Stimulated activated CD8-positive, alpha-beta memory T cell treated with anti-CD3 and anti-CD28 coated beads, Interleukin-4, amount 100 ng/mL, for 1 hour (primary cell): ENCODE results near the gene OVOL3.
A peak's percentile ranks its signal among the peaks of the same experiment; 100 is the strongest.

Source experiments
- DNase-seq, 2 donors: peaks; one replicate each; pipeline ENCODE4 v3.0.0-alpha.2; 2020; ENCODE audit warnings: low read depth in 2 of 2, low spot score in 1 of 2

The OVOL3 gene

DNA sequence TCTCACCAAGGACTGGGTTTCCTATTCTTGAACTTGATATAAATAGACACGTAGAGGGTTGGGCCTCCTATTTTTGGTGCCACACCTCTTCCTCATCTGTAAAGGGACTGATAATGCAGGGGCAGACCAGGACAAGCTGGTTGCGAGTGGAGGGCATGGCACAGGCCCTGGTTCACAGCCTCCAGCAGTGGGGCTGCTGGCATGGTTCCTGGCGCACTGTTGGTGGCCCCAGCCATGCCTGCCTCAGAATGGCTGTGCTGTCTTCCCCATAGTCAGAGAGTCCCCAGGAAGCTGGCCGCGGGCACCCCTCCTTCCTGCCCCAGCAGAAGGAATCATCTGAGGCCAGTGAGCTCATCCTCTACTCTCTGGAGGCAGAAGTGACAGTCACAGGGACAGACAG, 10.5 kb upstream of the OVOL3 start:
- DNase-seq: no peak

DNA sequence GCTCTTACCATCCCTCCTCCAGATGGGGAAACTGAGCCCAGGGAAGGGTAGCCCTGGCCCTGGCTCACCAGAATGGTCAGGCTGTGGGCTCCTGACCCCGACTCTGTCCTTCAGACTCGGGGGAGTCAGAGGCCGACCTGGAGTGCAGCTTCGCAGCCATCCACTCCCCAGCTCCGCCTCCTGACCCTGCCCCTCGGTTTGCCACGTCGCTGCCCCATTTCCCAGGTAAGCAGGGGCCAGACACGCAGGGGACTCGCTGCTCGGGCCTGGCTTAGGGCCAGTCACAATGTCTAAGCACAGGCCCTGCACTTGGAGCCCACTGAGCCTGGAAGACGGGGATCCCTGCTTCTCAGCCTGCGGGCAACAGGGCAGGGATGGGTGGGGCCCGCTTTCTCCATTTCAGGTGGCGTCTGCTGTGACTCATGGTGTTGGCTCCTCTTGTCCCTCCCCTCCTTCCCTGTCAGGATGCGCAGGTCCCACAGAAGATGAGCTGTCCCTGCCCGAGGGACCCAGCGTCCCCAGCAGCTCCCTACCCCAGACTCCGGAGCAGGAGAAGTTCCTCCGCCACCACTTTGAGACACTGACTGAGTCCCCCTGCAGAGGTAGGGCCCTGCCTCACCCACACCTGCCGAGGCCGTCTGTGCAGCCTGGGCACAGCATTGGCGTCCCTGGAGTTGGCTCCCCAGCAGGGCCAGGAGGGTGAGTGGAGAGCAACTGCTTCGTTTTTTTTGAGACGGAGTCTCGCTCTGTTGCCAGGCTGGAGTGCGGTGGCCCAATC, 9.2 kb upstream of the OVOL3 start:
- DNase-seq: no peak

DNA sequence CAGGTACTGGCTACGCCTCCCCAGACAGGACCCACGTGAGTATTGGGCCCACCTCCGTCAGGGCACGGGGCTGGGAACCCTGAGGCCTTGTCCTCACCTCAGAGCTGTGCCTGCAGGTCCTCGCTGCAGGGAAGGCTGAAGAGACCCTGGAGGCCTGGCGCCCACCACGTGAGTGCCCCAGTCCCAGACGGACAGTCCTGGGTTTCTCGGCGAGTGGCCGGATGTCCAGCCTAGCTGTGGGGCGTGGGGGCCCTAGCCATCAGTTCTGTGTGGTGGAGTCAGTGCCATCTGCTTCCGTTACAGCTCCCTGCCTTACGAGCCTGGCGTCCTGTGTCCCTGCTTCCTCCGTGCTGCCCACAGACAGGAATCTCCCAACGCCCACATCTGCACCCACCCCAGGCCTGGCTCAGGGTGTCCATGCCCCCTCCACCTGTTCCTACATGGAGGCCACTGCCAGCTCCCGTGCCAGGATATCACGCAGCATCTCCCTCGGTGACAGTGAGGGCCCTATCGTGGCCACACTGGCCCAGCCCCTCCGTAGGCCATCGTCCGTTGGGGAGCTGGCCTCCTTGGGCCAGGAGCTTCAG, 7.8 kb upstream of the OVOL3 start:
- no peak for DNase-seq

DNA sequence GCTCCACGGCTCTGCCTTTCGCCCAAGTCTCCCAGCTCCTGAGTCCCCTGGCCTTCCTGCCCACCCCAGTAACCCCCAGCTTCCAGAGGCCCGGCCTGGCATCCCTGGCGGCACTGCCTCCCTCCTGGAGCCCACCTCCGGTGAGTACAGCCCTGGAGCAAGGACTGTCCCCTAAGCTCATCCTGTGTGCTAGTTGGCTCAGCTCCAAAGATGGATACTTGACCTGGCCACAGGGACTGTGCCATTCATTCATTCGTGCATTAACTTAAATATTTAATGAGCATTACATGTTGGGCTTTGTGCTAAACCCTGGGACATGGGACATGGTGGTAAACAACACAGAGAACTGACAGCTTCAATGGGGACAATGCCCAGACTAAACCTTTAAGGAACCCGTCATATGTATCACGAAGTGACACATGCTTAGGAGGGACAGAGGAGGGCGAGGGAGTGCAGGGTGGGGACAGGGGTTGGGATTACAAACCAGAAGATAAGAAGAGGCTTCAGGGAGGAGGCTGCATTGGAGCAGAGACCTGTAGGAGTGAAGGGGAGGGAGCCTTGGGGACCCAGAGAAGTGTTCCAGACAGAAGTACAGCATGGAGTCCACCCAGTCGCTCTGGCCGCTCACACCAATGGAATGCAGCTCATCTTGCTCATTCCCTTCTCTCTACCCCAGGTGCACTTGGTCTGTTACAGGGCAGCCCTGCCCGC, 6.9 kb upstream of the OVOL3 start:
- no peak for DNase-seq

DNA sequence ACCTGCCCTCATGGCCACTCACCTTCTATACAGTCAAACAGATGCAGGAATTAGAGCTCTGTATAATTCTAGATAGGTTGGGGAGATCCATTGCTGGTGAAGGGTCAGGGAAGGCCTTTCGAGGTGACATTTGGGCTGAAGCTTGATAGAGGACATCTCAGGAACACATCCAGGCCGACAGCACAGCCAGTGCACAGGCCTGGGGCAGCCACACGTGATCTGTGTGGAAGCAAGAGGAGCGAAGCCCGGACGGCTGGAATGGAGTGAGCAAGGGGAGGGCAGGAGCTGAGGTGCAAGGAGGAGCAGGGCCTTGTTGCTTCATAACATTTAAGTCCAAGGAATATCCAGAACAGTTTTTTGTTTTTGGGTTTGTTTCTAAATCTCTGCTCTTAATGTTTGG, 4.5 kb upstream of the OVOL3 start:
- DNase-seq: no peak

DNA sequence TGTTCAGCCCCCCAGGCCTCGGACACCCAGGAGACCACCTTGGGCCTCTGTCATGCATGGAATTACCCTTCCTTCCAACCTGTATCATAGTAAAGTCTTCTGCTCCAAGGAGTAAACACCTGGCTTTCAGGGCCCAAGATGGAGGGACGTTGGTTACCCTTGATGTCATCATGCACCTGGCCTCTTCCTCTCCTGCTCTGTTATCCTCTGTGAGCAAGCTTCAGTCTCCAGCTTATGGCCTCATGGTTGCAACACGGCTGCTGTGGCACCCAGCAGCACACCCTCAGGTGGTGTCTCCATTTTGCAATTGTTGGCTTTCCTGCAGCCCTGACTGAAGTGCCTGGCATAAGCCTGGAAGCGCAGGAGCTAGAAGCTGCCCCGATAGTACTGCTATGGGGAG, 4.0 kb upstream of the OVOL3 start:
- DNase-seq: no peak

DNA sequence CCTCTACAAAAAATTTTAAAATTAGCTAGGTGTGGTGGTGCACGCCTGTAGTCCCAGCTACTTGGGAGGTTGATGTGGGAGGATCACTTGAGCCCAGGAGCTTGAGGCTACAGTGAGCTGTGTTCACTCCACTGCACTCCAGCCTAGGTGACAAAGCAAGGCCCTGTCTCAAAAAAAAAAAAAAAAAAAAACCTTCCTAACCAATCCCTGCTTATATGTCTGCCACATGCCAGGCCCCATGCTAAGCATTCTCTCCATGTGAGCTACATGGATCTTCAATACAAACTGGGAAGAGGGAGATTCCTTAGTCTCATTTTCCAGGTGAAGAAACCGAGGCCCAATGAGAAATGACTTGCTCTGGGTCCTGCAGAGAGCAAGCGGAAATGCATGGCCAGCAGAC, 2.3 kb upstream of the OVOL3 start:
- no peak for DNase-seq

DNA sequence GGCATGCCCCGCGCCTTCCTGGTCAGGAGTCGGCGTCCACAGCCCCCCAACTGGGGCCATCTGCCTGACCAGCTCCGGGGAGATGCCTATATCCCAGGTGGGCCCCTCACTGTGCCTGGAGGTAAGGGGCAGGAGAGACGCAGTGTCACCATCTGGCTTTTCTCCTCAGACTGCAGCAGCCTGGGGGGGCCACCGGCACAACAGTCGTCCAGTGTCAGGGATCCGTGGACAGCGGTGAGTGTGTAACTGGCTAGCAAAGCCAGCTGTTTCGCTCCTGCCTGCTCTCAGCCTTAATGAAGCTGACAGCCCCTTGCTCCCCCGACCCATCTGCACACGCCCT, 227 bp downstream of the OVOL3 start:
- DNase-seq: no peak

DNA sequence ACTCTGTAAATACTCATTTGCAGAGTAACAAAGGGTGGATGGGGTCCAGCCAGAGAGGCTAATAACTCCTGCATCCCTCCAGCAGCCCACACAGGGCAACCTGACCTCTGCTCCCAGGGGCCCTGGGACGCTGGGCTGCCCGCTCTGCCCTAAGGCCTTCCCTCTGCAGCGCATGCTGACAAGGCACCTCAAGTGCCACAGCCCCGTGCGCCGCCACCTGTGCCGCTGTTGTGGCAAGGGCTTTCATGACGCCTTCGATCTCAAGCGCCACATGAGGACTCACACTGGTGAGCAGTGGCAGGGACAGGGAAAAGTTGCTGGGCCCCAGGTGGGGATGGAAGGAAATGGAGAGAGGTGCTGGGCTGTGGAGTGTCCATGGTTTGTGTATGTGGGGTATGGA, 1.7 kb downstream of the OVOL3 start:
- no peak for DNase-seq

DNA sequence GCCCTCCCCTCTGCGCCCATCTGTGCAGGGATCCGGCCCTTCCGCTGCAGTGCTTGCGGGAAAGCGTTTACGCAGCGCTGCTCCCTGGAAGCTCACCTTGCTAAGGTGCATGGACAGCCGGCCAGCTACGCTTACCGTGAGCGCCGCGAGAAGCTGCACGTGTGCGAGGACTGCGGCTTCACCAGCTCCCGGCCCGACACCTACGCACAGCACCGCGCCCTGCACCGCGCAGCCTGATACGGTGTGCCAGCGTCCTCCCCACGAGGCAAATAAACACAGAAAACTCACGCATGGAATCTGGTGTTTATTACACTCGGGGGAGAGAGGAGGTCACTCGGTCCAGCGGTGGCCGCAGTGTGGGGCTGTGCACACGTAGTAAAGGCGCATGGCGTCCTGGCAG, 2.5 kb downstream of the OVOL3 start:
- no peak for DNase-seq

DNA sequence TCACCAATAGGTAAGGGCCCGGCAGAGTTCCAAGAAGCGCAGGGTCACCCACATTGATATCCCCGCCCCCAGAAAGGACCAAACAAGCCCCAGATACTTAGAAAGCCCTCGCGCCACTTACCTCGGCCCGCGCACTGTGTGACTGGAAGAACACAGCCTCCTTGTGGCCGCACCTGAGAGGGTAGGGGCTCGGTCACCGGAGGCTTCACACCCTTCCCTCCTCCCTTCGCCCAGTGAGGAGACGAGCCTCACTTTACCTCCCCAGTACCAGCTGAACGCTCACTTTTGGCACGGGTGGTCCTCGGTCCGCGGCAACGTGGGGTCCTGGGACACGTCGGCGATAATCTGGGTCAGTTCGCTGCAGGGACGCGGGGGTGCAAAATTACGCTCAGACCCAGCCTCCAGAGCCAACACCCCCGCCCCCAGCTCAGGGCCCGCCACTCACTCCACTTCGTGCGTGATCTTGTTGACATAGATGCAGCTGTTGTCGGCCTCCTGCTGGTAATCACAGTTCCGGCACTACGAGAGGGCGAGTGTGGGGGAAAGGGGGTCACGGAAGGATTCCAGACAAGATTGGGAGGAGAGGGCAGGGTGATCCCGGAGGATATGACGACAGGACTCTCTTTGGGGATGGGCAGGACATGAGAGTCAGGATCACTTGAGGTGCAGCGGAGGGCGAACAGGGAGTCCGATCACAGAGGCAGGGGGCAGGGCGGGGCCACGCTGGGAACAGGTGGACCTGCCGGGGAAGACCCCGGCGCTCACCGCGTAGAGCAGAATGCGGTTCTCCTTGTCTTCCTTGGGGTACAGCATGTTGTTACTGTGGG, 3.2 kb downstream of the OVOL3 start:
- DNase-seq: no peak

DNA sequence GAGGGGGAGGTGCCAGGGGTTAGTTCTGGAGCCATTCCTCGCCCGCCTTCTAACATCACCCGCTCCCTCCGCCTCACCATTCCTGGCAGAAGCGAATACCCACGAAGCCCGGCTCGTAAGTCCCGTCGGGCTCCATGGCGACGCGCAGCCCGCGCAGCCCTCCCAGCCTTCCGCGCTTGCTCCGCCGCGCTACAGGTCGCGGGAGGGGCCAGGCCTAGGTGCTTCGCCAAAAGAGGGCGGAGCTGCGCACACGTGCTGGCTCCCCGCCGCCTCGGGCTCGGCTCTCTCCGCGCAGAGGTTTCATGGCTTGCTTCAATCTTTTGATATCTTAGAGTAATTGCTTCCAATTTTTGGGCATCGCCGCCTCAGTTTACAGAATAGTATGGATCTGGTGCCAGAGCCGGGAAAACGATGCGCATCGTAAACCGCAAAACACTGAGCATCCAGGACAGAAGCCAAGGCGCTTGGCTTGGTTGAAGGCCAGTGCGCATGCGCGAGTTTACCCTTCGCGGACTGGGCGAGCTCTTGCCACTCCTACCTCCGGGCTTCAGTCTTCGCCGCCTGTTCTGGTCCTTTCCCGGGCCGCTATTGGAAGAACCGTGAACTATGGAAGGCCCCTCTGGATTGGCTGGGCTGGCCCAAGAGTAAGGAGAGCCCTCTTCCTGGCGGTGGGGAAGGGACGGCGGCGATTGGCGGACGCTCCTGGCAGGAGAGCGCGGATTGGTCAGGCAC, 3.9 kb downstream of the OVOL3 start, which contains the start of gene POLR2I:
Gene POLR2I (minus strand): TSS at position 155 of the 732 bp plus-strand sequence. CDS start 19 bp downstream, at position 136.
- peak; percentile 97 to 98 for DNase-seq

DNA sequence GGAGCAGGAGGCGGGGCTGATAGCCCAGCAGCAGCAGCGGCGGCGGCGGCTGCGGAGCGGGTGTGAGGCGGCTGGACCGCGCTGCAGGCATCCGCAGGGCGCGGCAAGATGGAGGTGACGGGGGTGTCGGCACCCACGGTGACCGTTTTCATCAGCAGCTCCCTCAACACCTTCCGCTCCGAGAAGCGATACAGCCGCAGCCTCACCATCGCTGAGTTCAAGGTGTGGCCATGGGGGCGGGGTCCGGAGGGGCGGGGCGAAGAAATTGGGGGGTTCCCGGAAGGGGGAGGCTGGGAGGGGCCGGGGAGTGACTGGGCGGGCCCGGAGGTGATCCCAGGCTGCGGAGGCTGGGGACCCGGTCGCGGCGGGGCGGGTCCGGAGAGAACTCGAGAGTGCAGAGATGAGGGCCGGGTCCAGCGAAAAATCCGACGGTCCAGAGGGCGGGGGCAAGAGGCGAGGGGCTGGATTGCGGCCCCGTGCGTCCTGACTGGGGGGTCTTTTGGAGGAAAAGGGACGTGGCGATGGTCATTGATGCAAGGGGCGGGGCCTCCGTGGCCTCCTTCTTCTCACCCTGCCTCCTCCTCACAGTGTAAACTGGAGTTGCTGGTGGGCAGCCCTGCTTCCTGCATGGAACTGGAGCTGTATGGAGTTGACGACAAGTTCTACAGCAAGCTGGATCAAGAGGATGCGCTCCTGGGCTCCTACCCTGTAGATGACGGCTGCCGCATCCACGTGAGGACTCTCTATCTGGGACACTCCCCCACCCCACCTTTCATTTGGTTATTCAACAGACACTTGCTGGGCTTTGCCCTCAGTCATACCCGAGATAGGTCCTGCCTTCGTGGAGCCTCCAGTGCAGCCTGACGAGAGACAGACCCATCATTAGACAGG, 4.8 kb downstream of the OVOL3 start, which contains the start of gene TBCB:
Gene TBCB (plus strand): TSS at position 16 of the 891 bp plus-strand sequence. CDS start 93 bp downstream, at position 109.
- DNase-seq: peak; percentile 82 to 88

DNA sequence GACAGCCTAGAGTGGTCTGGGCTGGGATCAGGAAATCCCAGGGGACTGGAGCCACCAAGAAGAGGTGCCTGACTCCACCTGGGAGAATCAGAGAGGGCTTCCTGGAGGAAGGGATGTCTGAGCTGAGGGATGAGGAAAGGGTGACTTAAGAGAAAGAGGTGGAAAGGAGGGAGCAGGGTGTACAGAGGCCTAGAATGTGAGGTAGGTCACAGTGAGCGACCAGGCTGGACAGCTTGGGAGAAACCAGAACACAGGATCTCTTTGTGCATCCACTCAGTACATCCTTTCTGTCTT, 5.3 kb downstream of the OVOL3 start:
- DNase-seq: no peak

DNA sequence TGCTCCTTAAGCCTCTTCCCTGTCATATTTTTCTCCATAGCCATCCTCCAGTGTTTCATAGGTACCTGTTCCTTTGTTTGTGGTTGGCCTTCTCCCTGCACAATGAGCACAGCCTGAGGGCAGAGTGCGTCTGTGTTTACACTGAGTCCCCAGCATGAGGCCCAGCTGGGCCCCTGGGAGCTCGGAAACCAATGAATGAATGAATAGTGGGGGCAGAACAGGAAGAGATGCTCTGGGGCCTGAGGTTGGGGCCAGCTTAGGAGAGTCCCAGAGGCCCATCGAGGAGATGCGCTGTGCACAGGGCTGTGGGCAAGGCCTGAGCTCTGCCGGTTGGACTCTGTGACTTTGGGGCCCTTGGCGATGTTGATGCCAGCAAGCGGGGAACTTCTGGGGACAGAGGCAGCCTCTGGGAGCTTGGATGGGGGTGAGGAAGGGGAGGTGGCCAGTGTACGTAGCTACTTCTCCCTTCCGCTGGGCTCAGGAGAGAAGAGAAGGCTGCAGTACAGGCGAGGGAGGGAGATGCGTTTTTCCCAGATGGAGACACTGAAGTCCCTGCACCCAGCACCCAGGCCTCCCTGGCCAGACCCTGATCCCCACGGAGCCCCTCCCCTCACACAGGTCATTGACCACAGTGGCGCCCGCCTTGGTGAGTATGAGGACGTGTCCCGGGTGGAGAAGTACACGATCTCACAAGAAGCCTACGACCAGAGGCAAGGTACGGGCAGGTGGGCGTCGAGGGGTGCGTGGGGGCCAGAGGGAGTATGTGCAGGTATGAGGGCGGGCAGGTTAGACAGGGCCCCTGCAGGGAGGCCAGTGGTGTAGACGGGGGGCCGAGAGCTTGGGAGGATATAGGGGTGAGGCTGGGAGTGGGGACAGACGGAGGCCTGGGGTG, 9.4 kb downstream of the OVOL3 start:
- DNase-seq: no peak

DNA sequence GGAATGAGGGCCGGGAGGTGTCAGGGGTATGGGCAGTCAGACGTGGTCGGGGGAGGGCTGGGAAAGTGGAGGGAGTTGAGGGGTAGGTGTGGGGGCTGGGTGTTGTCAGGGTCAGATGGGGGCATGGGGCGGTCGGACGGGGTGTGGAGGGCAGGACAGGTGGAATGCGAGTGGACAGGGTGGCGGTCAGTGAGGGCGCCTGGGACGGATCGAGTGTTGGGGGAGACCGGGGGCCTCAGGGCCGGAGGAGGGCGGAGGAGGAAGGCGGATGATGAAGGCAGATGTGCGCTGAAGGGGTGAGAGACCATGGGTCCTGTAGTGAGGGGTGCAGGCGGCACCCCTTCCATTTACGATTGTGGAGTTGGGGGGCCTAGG, 10.0 kb downstream of the OVOL3 start:
- no peak for DNase-seq

DNA sequence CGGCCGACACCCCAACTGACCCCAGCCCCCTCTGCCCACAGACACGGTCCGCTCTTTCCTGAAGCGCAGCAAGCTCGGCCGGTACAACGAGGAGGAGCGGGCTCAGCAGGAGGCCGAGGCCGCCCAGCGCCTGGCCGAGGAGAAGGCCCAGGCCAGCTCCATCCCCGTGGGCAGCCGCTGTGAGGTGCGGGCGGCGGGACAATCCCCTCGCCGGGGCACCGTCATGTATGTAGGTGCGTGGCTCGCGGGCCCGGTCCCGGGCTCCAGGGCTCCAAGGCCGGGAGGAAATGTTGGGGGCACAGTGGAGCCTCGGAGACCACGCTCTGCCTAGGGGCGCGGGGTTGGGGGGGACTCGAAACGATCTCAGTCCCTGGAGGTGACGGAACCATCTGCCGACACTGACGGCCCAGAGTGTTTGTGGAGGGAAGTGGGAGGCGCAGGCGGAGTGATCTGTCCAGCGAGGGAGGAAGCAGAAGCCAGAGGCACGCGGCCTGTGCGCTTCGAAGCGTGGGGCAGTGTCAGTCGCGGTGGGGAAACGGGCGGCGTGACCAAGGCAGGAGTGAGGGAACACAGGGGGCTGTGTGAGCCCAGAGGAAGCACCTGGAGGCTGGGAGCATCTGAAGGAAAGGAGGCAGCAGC, 10.7 kb downstream of the OVOL3 start:
- no peak for DNase-seq

DNA sequence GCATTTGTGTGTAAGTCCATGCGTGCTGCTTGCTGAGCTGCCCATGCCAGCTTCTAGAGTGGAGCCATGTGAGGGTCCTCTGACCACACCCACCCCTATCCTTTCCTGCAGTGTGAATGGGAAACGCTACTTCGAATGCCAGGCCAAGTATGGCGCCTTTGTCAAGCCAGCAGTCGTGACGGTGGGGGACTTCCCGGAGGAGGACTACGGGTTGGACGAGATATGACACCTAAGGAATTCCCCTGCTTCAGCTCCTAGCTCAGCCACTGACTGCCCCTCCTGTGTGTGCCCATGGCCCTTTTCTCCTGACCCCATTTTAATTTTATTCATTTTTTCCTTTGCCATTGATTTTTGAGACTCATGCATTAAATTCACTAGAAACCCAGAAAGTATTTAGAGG, 14.6 kb downstream of the OVOL3 start:
- no peak for DNase-seq

DNA sequence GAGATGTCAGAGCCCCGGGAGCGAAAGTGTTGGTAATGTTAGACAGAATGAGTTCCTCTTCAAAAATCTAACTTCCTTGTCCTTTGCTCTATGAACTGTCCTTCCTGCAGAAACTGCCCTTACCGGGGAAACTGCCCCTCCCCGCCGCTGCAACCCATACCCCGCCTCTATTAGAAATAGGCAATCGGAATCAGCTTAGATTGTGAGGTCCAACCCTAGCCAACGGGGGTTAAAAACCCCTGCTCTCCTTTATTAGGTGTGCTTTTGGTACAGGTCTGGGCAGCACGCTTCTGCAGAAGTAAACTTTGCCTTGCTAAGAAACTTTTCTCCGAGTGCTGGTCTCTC, 17.4 kb downstream of the OVOL3 start:
- no peak for DNase-seq
